Keratinocyte (primary cell): ENCODE results near the gene ATXN2L. TPM values are rescaled to one million over a fixed set of nuclear protein-coding genes. Genes with fewer than 3 reads are reported as not detected.

Source experiments
- DNase-seq: peaks from one replicate; pipeline ENCODE4 v3.0.0-alpha.2; 2011; ENCODE audit warnings: low read depth, missing footprints, low spot score
- FAIRE-seq: peaks from 2 replicates; lab custom pipeline; 2011; peaks lifted over from hg19 to GRCh38; lab: Jason Lieb, UNC
- H2AFZ ChIP-seq: 2 replicates; pipeline ENCODE4 v1.6.0; 2012; ENCODE audit warnings: low read length, control low read depth, inconsistent platforms; ENCODE audit not compliant: control insufficient read depth
- H3K27ac ChIP-seq: 2 replicates; pipeline ENCODE4 v1.5.1; 2011; ENCODE audit warnings: low read length; ENCODE audit not compliant: control insufficient read depth, insufficient read depth
- H3K27me3 ChIP-seq: 3 replicates; pipeline ENCODE4 v1.6.0; 2011; ENCODE audit warnings: low read length; ENCODE audit not compliant: control insufficient read depth, insufficient read depth; ENCODE audit errors: extremely low read depth
- H3K36me3 ChIP-seq, 2 experiments: 2 replicates in 1 of 2; 3 replicates in 1 of 2; pipeline ENCODE4 v1.5.1; 2011; ENCODE audit warnings: low read length in 2 of 2, mild to moderate bottlenecking in 1 of 2; ENCODE audit not compliant: control insufficient read depth in 2 of 2, insufficient read depth in 2 of 2; ENCODE audit errors: extremely low read depth in 1 of 2
- H3K4me1 ChIP-seq: 3 replicates; pipeline ENCODE4 v1.5.1; 2011; ENCODE audit warnings: low read length; ENCODE audit not compliant: control insufficient read depth, insufficient read depth; ENCODE audit errors: extremely low read depth
- H3K4me2 ChIP-seq: 3 replicates; pipeline ENCODE4 v1.6.0; 2011; ENCODE audit warnings: low read depth, low read length; ENCODE audit not compliant: control insufficient read depth, insufficient read depth; ENCODE audit errors: extremely low read depth
- H3K4me3 ChIP-seq, 3 experiments: fragments of 200-600 bp in 1 of 3; sonication (generic) in 1 of 3; 2 replicates in 2 of 3; 3 replicates in 1 of 3; pipeline ENCODE4 v1.5.1; 2011 to 2016; ENCODE audit warnings: low read length in 3 of 3, mild to moderate bottlenecking in 3 of 3, control low read depth in 2 of 3, inconsistent platforms in 1 of 3, low read depth in 1 of 3, mixed read lengths in 1 of 3, mixed run types in 1 of 3, moderate library complexity in 1 of 3; ENCODE audit not compliant: control insufficient read depth in 2 of 3, insufficient read depth in 2 of 3; ENCODE audit errors: extremely low read depth in 1 of 3
- H3K79me2 ChIP-seq: 2 replicates; pipeline ENCODE4 v1.6.0; 2012; ENCODE audit warnings: low read length; ENCODE audit not compliant: control insufficient read depth, insufficient read depth
- H3K9ac ChIP-seq: 3 replicates; pipeline ENCODE4 v1.6.0; 2011; ENCODE audit warnings: low read length; ENCODE audit not compliant: control insufficient read depth, insufficient read depth; ENCODE audit errors: extremely low read depth
- H3K9me1 ChIP-seq: 3 replicates; pipeline ENCODE4 v1.6.0; 2011; ENCODE audit warnings: low read length; ENCODE audit not compliant: control insufficient read depth, insufficient read depth; ENCODE audit errors: extremely low read depth
- H3K9me3 ChIP-seq: 2 replicates; pipeline ENCODE4 v1.5.1; 2012; ENCODE audit warnings: low read depth, low read length; ENCODE audit not compliant: control insufficient read depth
- H4K20me1 ChIP-seq: 3 replicates; pipeline ENCODE4 v1.6.0; 2011; ENCODE audit warnings: low read length; ENCODE audit not compliant: control insufficient read depth, insufficient read depth; ENCODE audit errors: extremely low read depth
- EZH2 ChIP-seq: IDR thresholded peaks from one replicate; pipeline ENCODE4 v1.6.1; 2012; ENCODE audit warnings: inconsistent platforms, mild to moderate bottlenecking, low read length, moderate library complexity
- dilution Hi-C: fragments of 300-500 bp; cut with MboI; formaldehyde crosslinking; loops from one replicate; pipeline ENCODE4 v1.7.0; 2020; ENCODE audit warnings: low sequenced_read_pairs; ENCODE audit not compliant: extremely low pct_ligation_motif_present
- polyA plus RNA-seq, 5 experiments: library from polyadenylated mRNA; depleted of rRNA in 3 of 5; stranded (reverse) in 3 of 5; stranded (forward) in 1 of 5; unstranded in 1 of 5; fragments of >200 nt; gene quantifications; 1 replicate in 1 of 5; 2 replicates in 3 of 5; 3 replicates in 1 of 5; pipeline versions ENCODE4 v1.2.1 to v1.2.3, GENCODE V29; 2011 to 2012; ENCODE audit warnings: missing spikeins in 2 of 5, low read depth in 1 of 5, low replicate concordance in 1 of 5
- TF ChIP-seq, protein P1 (sequence below), 3 experiments: IDR thresholded peaks in 1 of 3; conservative IDR thresholded peaks in 1 of 3; optimal IDR thresholded peaks in 1 of 3; 2 replicates in 2 of 3; 3 replicates in 1 of 3; pipeline versions ENCODE3 to v1.5.1; 2011; ENCODE audit warnings: low read length in 3 of 3, mild to moderate bottlenecking in 3 of 3, moderate library complexity in 2 of 3, control low read depth in 1 of 3, inconsistent platforms in 1 of 3; ENCODE audit not compliant: insufficient read depth in 2 of 3; ENCODE audit errors: extremely low read depth in 1 of 3

Gene ATXN2L
- polyA plus RNA-seq, 1 donor (not counting 4 experiments of a cell fraction or from before 2014, with no cell fraction given): 11.8 TPM

DNA sequence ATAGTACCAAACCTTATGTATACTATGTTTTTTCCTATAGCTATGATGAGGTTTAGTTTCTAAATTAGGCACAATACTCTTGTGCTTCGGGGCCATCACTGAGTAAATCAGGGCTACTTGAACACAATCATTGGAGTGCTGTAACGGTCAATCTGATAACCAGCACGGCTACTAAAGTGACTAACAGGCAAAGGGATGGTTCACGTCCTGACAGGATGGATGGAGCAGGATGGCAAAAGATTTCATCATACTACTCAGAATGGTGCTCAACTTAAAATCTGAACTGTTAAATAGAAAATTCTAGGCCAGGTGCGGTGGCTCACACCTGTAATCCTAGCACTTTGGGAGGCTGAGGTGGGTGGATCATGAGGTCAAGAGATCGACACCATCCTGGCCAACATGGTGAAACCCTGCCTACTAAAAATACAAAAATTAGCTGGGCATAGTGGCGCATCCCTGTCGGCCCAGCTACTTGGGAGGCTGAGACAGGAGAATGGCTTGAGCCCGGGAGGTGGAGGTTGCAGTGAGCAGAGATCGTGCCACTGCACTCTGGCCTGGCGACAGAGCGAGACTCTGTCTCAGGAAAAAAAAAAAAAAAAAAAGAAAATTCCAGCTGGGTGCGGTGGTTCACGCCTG lies 16.3 kb downstream of the ATXN2L start:
- no peak overlapping the region for H3K9ac ChIP-seq
- no peak overlapping the region for H2AFZ ChIP-seq
- H3K9me3 ChIP-seq: no peaks in the 10 kb centered on the region
- no peaks in the 10 kb centered on the region for H3K9me1 ChIP-seq
- no peak for TF ChIP-seq EZH2
- TF ChIP-seq, protein P1, sequence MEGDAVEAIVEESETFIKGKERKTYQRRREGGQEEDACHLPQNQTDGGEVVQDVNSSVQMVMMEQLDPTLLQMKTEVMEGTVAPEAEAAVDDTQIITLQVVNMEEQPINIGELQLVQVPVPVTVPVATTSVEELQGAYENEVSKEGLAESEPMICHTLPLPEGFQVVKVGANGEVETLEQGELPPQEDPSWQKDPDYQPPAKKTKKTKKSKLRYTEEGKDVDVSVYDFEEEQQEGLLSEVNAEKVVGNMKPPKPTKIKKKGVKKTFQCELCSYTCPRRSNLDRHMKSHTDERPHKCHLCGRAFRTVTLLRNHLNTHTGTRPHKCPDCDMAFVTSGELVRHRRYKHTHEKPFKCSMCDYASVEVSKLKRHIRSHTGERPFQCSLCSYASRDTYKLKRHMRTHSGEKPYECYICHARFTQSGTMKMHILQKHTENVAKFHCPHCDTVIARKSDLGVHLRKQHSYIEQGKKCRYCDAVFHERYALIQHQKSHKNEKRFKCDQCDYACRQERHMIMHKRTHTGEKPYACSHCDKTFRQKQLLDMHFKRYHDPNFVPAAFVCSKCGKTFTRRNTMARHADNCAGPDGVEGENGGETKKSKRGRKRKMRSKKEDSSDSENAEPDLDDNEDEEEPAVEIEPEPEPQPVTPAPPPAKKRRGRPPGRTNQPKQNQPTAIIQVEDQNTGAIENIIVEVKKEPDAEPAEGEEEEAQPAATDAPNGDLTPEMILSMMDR (optimal IDR thresholded peaks at IDR 0.05 in 1 of 3, IDR thresholded peaks at IDR 0.05 in 1 of 3, conservative IDR thresholded peaks at IDR 0.05 in 1 of 3; ENCODE audit: extremely low read depth in 1 of 3, insufficient read depth in 2 of 3, low read length in 3 of 3): no peak
- H3K4me2 ChIP-seq: no peak overlapping the region
- no peak overlapping the region for H3K27ac ChIP-seq
- FAIRE-seq: no peak
- H4K20me1 ChIP-seq: no peaks in the 10 kb centered on the region
- H3K4me3 ChIP-seq: no peak overlapping the region
- H3K4me1 ChIP-seq: no peaks in the 10 kb centered on the region
- no peaks in the 10 kb centered on the region for H3K27me3 ChIP-seq
- peaks cover 42 to 43% of the 10 kb centered on the region in 2 experiments for H3K36me3 ChIP-seq
- DNase-seq: no peak
- dilution Hi-C loops: no loop called here
- peaks cover 5% of the 10 kb centered on the region for H3K79me2 ChIP-seq

DNA sequence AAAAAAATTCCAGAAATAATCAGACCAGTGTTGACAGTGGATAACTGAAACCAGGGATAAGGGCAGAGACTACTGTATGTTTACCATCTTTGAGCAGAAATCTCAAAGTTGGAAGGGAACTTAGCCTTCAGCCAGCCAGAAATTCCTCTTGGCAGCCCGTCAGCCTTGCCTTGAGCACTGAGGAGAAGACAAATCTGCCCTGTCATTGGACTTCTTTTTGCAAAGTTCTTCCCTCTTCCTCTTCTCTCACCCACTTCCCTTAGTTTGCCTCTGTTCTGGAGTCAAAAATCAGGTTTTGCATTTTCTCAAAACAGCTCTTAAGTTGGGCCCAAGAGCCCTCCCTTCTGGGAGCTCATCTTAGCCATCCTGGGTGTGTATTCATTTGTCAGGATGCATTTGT lies 17.1 kb downstream of the ATXN2L start:
- Histone ChIP-seq H4K20me1 (peaks cover 6% of the 10 kb centered on the region), H3K9ac (no peak overlapping the region), H3K4me1 (peaks cover 4% of the 10 kb centered on the region), H3K36me3 (peaks cover 42 to 46% of the 10 kb centered on the region in 2 experiments), H3K4me3 (no peak overlapping the region), H3K79me2 (peaks cover 13% of the 10 kb centered on the region), H2AFZ (no peak overlapping the region), H3K27me3 (no peaks in the 10 kb centered on the region), H3K9me1 (no peaks in the 10 kb centered on the region), H3K4me2 (no peak overlapping the region), H3K9me3 (no peaks in the 10 kb centered on the region), H3K27ac (no peak overlapping the region)
- TF ChIP-seq, protein P1 (optimal IDR thresholded peaks at IDR 0.05 in 1 of 3, IDR thresholded peaks at IDR 0.05 in 1 of 3, conservative IDR thresholded peaks at IDR 0.05 in 1 of 3; ENCODE audit: extremely low read depth in 1 of 3, insufficient read depth in 2 of 3, low read length in 3 of 3): no peak
- no peak for TF ChIP-seq EZH2
- FAIRE-seq: no peak
- dilution Hi-C loops: no loop called here
- no peak for DNase-seq
